GM21390 (cell line): Measurements from ENCODE around the gene STK33.

ENCODE experiments used
- ATAC-seq: cut with Tn5 transposase; IDR thresholded peaks from one replicate; pipeline ENCODE4 v1.9.1; 2021; ENCODE audit not compliant: unreplicated experiment

STK33 gene

GRCh38 chr11:8357891-8358566 lies 236.0 kb downstream of the STK33 start:
- ATAC-seq, result no peak

DNA sequence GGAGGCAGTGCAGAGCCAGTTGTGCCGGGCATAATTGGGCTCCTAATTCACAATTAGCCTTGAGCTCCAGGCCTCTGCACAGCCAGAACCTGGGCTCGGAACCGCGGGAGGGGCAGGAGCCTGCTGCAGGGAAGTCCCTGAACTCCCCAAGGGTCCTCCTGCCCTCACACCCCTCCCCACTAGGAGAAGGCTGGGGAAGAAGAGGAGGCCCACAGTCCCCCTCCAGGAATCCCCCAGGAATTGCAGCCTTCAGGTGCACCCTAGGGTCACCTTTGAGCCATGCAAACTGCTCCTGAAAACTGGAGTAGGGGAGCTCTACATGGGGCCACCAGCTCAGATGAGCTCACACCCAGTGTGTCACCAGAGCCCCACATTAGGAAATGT lies 236.5 kb downstream of the STK33 start:
- no peak for ATAC-seq

GRCh38 chr11:8356721-8357504 lies 237.1 kb downstream of the STK33 start:
- ATAC-seq, result no peak

- no peak for ATAC-seq
Measured at GRCh38 chr11:8356216-8356615, 237.8 kb downstream of the STK33 start.

GRCh38 chr11:8355416-8355742 lies 238.6 kb downstream of the STK33 start:
- ATAC-seq, result no peak

DNA sequence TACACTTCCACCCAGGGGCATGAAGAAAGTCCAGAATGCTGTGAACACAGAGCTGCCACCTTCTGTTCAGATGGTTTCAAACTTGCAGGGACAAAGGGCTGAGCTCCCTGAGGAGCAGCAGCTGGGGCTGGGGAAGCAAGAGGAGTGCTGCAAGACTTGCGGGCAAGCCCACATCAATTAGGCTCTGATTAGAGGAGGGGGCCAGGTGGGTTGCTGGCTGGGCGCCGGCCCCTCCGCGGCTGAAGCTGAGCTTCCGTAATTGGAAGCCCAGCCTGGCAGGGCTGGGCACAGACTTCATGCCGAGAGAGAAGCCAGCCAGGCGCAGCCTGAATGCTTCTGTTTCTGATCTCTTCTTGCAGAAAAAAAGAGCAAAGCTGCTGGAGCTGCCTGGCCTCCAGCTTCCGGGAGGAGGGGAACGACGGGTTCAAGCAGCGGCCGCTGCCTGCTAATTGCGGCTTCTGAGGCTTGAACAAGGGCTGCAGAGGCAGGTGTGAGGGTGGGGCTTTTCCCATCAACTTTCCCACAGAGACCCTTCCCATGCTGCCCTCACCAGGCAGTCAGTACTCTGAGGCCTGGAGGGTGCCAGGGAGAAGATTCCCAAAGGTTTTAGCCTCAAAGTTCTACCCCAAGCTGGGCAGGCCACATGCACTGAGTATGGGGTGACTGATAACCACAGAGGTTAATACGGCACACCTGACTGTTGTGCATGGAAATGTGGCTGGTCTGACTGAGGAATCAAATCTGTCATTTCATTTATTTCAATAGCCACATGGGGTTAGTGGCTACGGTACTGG lies 239.2 kb downstream of the STK33 start:
- no peak for ATAC-seq

GRCh38 chr11:8352876-8353505 lies 241.0 kb downstream of the STK33 start:
- no peak for ATAC-seq

DNA sequence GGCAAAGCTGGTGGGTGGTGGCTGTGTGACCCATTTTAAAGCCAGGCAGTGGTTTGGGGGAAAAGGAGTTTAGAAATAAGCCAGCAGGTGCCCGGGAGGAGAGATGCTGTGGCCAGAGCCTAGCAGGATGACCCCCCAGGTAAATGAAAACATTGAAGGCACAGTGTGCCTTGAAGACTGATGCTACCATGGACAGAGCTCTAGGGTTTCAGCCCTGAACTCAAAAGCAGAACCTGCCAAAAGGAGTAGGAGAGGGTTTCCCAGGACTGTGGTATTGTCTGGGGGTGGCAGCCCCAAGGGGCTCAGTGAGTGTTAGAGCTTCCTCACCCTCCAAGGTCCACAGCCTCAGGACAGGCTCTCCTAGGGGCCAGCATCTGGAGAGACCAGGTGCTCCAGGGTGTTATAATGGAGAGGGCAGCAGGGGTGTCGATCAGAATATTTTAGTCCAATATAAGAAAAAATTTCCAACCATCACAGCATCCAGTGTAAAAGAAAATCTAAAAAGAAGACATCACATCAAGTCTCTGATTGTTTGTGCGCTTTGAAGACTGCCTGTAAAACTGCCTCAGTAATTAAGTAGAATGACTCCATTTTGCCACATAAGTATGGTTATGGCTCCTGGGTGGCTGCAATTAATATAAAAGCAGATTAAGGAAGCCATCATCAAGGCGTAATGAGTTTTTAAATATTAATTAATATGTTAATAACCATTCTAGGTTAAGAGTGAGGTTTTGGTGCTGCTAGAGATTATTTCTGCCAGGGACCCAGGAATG lies 241.7 kb downstream of the STK33 start:
- no peak for ATAC-seq

- ATAC-seq, result no peak
Measured at GRCh38 chr11:8351223-8351622, 242.8 kb downstream of the STK33 start.

GRCh38 chr11:8347978-8348377 lies 246.1 kb downstream of the STK33 start:
- no peak for ATAC-seq

DNA sequence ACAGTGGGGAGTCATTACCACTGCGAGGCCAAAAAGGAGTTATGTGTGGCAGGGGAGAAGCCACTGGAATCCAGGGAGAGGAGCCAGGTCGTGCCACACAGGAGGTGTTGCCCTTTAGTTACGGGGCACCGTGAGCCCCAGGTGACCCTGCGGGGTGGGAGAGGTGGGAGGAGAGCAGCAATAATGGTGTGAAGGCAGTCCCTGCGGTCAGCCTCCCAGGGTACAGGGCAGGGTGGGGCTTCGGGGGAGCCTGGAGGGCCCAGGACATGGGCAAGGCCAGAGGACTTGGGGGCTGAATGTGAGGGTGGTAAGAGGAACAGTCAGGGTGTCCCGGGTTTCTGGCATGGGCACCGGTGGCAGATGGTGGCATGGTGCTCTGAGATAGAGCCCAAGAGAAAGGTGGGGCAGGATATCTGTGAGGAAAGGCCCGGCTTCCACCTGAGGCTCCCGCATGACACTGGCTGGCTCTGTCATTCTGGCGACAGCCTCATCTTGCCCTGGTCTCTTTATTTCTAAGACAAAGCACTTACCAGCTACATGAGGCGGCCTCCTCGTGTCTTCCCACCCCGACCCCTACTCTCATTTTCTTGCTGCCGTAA lies 247.8 kb downstream of the STK33 start:
- no peak for ATAC-seq

DNA sequence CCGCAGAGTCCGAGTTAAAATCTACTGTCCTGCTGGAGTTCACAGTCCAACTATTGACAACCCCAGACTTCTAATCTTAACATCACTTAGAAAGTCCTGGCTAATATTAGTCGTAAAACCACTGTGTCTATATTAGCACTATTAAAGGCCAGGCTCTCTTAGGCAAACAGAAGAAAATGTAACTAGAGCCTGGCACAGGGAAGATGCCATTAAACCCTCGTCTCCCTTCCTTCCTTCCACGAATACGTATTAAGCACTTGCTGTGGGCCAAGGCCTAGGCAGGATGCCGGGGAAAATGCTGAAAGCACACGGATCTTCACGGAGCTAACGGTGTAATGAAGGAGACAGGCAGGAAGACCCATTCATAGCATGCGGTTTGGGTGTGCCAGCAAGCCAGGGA lies 248.8 kb downstream of the STK33 start:
- no peak for ATAC-seq

- ATAC-seq, result no peak
Measured at GRCh38 chr11:8344346-8344745, 249.7 kb downstream of the STK33 start.

DNA sequence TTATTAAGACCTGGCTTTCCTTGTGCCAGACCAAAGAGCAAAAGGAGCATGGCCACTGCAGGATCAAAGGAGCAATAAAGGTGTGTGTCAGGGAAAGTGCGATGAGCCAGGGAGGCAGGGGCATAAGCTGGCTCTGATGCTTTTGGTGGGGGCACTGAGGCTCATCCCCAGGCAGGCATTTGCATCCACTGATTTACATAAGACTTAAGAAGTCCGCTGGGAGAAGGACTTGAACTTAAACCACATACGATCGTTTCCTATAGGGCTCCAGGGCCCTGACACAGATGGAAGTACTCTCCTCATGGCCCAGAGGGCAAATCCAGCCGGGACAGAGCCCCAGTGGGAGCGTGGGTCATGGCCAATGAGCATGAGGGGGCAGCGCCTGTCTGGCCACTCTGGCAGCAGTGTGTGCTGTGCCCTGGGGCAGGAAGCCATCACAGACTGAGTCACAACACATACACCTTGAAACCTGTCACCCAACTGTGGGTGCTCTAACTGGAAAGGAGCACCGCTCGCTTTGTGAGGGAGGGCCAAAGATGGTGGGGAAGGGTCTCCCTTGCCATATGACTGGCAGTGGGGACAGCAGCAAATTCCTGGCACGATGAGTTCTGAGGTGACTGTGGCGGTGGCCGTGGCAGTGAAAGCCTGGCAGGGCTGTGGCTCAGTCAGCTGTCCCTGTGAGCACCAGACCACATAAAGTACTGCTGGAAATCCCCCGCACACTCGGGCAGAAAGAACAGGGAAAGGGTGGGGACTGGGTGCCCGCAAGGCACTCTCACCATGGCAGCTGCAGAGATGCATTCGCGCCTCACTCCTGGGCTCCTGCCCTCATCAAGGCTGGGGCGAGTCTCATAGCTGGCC lies 251.0 kb downstream of the STK33 start:
- peak; percentile 64 for ATAC-seq

GRCh38 chr11:8341996-8342395 lies 252.0 kb downstream of the STK33 start:
- ATAC-seq, result no peak
